ENCODE data around the gene SPPL3.

Gene SPPL3

DNA sequence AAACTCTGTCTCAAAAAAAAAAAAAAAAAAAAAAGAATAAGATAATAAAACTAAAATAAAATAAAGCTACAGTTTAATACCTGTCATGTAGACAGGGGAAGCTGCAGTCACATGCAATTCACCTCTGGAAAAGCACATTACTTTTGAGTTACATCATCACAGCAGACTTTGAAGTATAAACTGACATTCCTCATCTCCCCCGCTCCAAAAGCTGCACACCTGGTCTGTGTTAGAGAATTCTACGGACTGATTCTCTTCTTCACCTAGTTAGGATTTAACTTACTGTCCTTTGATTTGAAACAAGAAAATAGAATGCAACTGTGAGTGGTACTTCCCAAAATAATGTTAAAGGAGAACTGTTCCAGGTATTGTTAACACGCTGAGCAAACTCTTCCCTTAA lies 25.1 kb downstream of the SPPL3 start:
- no peak for DNase-seq

DNA sequence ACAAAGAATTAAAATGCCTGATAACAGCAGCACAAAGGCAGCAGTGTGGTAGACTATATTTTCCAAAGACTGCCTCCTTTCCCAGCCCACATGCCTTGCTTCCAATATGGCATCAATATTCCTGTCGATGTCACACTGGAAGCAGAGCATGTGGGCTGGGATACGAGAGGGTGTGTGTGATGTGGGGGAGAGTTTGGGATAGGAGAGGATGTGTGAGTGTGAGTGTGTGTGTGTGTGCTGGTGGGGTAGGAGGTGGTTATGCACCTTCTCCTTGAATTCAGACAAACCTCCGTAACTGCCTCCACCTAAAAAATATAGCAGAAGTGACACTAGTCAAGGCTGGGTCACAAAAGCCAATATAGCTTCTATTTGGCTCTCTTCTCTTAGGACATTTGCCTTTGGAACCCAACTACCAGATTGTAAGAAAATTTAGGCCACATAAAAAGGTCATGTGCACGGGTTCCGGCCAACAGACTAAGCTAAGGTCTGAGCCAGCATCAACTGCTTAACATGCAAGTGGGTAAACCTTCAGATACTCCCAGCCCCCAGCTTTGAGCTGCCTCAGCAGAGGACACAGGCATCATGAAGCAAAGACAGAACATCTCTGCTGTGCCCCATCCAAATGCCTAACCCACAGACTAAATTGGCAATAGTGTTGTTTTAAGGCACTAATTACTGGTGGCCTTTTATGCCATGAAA lies 29.5 kb downstream of the SPPL3 start:
- peak in 42 of 58 donors; percentile 0 to 64 (median 18) for DNase-seq

DNA sequence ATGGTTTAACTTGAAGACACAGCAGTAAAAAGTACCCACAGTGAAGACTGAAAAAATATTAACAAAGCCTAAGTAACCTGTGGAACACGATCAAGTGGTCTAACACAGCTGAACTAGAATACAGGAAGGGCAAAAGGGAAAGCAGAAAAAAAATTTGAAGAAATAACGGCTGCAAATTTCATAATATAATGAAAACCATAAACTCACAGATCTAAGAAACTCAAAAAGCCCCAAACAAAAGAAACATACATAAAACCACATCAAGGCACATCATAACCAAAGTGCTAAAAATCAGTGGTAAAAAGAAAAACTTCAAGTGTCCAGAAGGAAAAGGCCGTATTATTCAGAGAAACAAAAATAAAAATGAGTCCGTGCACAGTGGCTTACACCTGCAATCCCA lies 30.9 kb downstream of the SPPL3 start:
- no peak for DNase-seq

DNA sequence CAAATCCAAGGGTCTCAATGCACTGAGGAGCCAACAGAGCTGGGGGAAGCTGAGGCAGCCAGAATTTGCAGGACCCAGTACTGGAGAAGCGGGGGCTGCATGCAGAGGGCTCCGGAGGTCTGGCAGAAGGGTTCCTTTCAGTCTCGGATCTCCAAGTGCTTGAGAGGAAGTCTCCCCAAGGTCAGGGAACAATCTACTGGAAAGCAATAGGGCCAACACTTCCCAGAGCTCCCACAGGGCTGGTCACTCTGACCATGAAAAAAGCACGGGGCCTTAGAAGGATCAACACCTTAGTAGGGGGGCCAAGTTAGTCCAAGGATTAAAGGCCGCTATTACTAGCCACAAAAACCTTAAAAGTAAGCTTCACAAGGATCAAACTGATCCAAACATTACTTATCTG lies 31.7 kb downstream of the SPPL3 start:
- no peak for DNase-seq

DNA sequence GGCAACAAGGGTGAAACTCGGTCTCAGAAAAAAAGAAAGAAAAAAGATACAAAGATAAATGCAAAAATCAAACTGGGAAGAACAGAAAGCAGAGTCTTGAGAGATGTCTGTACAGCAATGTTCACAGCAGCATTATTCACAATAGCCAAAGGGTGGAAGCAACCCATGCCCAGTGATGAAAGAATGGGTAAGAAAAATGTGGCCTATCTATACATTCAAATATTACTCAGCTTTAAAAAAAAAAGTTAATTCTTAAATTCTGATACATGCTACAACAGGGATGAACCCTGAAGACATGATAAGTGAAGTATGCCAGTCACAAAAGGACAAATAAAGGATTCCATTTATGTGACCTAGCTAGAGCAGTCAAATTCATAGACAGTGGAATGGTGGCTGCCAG lies 33.7 kb downstream of the SPPL3 start:
- DNase-seq: no peak

DNA sequence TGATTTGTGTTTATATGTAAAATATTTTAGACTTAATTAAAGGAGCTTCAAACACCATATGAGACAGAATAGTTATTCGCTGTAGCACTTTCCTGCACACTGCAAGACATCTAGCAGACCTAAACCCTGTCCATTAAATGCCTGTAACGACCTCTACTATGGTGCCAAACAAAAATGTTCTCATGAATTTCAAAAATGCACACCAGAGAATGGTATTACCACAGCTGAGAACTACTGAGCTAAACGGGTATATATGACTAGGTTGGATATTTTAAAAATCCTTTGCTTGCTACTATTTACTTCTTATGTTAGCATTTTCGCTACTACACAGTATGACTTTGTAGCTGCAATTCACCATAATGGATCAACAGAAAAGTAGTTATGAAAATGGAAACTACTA lies 34.8 kb downstream of the SPPL3 start:
- no peak for DNase-seq

DNA sequence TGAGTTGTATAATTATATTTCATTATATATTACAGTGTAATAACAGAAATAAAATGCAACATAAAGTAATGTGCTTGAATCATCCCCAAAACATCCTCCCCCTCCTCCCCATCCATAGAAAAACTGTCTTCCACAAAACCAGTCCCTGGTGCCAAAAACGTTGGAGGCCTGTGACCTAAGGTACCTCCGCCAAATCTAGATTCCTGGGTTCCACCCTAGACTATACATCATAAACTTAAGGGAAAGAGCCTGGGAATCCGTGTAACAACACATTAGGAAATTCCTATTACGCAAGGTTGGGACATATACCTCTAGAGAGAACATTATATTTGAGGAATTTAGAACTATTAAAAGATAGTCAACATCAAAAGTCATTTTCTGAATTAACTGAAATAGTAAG lies 38.0 kb downstream of the SPPL3 start:
- DNase-seq: no peak

DNA sequence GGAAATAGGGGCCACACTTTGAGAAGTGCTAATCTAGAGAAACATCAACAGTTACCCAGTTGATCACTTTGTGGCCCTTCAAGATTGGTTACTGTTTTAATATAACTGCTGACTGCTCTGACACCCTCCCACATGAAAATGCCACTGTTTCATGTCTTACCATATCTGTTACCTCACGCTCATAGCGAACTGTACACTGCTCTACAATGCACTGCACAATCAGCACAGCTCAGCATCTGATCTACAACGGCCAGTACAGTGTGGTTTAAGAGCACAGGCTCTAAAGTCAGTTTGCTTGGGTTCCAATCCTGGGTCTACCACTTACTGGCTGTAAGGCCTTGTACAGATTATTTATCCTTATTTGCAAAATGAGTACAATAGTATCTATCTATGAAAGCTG lies 39.1 kb downstream of the SPPL3 start:
- no peak for DNase-seq

DNA sequence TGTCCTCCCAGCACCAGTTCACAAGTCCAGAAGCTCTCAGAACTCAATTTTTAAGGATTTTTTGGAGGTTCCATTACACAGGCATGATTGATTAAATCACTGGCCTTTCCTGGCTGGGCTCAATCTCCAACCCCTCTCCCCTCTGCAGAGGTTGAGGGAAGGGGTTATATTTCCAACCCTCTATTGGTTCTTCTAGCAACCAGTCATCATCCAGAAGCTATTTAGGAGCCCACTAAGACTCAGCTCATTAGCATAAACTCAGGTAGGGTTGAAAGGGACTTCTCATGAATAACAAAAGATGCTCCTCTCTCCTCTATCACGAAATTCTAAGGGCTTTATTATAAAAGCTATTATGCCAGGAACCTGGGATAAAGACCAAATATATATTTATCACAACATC lies 41.5 kb downstream of the SPPL3 start:
- DNase-seq: no peak

DNA sequence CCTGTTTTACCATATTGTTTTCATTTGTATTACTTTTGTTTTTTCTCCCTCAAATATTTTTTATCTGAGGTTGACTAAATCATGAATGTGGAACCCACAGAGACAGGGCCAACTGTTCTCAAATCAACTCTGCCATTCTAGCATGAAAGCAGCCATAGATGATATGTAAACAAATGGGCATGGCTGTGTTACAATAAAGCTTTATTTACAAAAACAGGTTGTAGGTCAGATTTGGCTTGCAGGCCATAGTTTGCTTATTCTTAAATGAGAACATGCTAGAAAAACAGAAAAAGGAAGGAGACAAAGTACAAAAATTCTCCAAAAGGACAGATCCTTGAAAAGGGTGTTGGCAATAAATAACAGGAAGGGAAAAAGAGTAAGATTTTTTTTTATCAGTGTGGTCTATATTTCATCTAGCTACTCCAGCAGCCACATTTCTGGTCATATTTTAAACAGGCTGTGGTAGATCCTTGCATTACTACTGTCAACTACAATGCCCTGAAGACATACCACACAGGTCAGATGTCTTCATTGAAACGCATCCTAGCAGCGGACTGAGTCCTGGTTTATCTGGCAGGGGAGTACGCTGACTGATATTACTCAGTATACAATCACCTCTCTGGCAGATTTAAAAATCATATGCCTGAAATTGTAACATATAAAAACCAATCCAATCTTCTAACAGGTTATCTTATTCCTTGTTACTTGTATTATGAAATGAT lies 42.9 kb downstream of the SPPL3 start:
- DNase-seq: no peak

DNA sequence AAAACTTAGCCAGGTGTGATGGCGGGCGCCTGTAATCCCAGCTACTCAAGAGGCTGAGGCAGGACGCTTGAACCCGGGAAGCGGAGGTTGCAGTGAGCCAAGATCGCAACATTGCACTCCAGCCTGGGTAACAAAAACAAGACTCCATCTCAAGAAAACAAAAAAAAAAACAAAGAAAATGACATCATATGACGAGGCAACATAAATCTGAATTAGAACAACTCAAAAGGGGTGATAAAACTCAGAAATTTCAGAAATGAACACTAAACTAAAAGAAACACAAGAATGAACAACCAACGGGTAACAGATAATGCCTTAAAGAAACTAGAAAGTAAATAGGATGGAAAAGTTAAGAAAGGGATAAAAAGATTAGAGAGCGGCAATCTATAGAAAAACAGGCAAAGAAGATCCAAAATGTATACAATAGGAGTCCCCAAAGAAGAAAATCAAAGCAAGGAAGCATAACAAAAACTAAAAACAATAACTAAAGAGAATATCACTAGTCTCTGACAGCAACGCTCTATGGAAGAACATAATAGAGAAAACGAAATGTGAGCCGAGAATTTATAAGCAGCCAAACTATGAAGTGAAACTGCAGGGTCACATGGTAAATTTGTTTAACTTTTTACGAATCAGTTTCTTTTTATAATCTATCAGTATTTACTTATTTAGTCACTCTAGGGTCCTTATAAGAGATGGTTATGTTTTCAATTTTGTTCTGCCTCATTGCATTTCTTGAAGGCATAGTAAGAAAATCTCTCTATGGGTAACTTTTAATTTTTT lies 45.7 kb downstream of the SPPL3 start:
- no peak for DNase-seq

DNA sequence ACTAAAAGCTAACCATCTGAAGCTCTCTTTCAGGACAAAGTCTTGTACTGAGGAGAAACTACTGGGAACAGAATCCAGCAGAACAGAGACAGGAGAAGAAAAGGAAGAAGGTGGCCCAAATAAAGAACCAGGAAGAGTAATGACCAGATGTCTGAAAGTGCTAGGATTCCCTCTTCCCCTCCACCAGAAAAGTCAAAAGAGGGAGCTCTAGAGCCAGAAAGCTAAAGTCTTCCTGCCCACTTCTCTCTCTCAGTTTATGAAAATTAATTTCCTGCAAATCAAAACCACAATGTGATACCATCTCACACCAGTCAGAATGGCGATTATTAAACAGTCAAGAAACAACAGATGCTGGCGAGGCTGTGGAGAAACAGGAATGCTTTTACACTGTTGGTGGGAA lies 47.2 kb downstream of the SPPL3 start:
- no peak for DNase-seq

DNA sequence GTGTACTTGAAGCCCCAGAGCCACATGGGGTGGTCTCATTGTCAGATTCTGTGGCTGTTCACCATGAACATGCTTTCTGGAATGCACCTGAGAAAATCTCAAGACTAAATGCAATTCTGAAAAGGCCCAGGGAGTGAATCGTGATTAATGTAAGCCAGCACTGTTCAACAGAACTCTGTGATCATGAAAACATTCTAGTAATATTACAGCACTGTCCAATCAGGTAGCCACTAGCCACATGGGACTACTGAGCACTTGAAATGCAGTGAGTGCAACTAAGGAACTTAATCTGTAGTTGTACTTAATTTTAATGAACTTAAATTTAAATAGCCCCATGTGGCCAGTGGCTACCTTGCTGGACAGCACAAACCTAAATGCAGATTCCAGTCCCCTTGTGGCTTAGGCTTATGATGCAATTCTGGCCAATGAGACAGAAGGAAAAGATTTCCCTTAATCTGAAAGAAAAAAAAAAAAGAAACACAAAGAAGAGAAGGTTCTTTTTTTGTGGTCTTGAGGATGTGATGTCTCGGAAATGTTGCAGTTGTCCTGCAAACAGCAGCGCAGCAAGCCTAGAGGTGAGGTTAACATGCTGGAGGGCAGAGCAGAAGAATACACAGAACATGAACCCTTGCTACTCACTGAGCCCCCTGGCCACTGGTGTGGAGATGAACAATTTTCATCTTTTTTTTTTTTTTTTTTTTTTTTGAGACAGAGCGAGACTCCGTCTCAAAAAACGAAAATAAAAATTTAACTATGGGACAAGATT lies 48.2 kb downstream of the SPPL3 start:
- no peak for DNase-seq

DNA sequence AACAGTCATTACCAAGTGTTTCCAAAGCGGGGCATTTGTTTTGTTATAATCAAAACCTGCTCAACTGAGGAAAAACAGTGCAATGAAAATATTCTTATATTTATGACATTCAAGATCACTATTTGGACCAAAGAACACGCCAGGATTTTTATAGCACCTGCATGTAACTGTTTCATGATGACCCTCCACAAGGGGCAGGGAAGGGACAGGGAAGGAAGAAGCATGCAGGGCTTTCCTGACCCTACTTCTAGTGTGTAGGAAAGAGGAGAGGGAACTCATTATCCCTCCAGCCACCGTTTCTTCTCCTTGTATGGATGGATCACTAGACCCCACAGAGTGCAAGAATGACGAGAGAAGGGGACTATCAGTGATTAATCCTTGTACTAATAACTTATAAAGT lies 49.4 kb downstream of the SPPL3 start:
- DNase-seq: no peak

DNA sequence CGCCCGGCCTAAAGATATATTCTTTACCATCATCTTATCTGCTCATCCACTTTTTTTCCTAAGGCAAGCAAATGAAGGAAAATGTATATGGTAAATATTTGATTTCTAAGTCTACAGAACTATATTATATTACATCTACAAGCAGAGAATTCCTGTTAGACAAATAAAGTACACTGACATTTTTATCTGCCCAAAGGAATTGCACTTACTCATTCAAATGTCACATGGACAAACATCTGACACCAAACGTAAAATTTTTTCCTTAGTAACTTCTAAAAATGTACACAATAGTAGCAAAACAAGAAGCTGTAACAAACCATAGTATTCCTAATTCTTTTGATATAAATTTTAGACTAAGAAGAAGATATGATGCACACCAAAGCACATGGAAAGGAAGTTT lies 51.0 kb downstream of the SPPL3 start:
- no peak for DNase-seq

DNA sequence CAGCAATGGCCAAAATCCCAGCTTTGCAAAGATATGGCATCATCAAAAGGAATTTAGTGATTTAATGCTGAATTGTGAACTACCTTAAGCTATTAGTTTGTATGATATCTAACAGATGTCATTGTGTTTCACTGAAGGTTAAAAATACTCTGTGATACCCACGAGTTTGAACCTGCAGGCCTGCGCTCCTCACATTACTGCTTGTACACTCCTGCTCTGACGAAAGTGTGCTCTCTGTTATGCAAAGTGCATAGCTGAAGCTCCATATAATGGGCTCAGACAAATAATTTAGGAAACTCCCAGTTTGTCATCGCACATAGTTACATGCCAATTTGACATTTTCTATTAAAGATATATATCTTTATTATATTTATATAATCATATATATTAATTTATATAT lies 52.2 kb downstream of the SPPL3 start:
- no peak for DNase-seq

DNA sequence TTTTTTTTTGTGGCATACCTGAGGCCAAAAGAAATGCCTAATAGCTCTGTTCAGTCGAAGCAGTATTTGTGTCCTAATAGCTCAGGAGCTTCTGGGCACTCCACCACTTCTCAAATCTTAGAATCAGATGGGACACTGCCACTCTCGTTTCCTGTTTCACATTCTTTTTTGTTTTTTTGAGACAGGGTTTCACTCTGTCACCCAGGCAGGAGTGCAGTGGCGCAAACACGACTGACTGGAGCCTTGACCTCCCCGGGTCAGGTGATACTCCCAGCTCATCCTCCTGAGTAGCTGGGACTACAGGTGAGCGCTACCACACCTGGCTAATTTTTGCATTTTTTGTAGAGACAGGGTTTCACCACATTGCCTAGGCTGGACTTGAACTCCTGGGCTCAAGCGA lies 52.7 kb downstream of the SPPL3 start:
- DNase-seq: no peak

DNA sequence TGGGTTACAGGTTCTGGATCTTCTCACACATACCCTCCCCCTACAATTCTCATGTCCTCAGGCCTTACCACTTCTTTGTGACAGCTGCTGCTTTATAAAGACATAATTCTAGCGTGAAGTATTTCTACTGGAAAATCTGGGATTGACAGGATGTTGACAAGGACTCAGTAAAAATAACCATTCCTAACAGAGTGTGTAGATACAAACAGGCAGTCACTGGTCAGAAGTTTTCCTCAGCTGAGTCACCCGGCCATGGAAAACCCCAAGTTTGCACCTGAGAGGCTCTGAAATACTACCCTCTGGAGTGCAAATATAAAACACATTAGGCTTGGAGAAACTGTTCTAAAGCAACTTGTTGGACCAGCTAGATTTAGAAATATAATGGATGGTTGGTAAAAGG lies 54.4 kb downstream of the SPPL3 start:
- DNase-seq: no peak

DNA sequence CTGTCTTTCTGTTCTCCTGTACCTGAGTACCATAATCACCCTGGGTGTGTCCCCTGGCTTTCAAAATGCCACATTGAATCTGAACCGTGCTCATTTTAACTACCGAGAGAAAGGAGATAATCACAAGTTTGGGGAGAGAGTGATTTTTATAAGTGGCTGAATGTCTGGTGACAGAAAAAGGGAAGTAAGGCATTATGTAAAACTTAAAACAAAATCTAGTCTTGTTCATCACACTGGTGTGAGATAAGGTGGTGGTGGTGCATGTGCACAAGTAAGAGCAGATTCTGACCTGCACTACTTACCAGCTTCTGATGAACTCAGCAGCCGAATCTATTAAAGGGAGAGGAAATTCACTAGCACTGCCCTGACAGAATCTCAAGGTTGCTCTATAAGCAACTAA lies 56.3 kb downstream of the SPPL3 start:
- DNase-seq: no peak

DNA sequence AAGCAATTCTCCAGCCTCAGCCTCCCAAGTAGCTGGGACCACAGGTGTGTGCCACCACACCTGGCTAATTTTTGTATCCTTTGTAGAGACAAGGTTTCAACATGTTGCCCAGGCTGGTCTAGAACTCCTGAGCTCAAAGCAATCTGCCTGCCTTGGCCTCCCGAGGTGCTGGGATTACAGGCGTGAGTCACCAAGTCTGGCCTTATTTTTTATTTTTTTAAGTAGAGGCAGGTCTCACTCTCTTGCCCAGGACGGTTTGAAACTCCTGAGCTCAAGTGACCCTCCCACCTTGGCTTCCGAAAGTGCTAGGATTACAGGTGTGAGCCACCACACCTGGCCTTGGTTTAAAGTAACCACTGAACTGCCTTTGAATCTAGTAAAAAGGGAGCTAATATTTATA lies 56.8 kb downstream of the SPPL3 start:
- DNase-seq: no peak

DNA sequence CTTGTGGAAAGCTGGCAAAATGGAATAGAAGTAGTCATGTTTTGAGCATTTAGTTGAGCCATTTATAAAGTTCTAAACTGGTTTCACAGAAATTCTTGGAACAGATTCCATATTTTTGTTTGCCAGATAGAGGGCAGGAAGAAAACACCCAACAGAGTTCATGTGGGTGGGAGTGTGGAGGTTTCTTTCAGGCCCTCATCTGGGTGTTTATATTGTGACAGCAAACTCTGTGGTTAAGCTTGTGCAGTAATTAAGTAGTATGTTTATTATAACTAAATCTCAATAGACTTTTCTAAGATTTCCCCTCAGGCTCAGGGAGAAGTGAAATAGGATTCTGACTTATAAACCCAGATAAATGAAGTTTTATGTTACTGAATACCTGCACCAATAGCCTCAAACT lies 57.4 kb downstream of the SPPL3 start:
- DNase-seq: no peak

DNA sequence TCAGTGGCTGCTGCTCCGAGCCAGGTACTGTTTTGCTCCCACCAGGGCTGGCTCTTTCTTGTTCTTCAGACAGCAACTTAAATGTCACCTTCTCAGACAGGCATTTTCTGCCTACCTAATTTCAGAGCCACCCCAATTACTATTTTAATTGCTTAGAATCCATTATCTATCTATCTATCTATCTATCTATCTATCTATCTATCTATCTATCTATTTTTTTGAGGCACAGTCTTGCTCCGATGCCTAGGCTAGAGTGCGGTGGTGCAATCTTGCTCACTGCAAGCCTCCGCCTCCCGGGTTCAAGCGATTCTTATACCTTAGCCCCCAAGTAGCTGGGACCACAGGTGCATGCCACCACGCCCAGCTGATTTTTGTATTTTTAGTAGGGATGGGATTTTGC lies 58.5 kb downstream of the SPPL3 start:
- no peak for DNase-seq
